Measurements from ENCODE around the gene TMEM132C.
A peak's percentile ranks its signal among the peaks of the same experiment; 100 is the strongest.

- peak; percentile 12 to 68 (median 66) for TF ChIP-seq CTCF (IDR thresholded peaks at IDR 0.05)
- no peak for TF ChIP-seq POLR2A (IDR thresholded peaks at IDR 0.05)
- no peak for TF ChIP-seq EP300 (IDR thresholded peaks at IDR 0.05)
- TF ChIP-seq POLR2AphosphoS5 (IDR thresholded peaks at IDR 0.05): no peak
Observed at GRCh38 chr12:128259556-128260070, 7.4 kb upstream of the TMEM132C start.
